Limb (tissue), 2 donors: Measurements from ENCODE around the gene SHC1.

ENCODE experiments used
- DNase-seq, 2 donors: peaks; one replicate each; pipeline ENCODE4 v3.0.0-alpha.2; 2016; ENCODE audit errors: extremely low spot score in 2 of 2

Gene SHC1, protein sequence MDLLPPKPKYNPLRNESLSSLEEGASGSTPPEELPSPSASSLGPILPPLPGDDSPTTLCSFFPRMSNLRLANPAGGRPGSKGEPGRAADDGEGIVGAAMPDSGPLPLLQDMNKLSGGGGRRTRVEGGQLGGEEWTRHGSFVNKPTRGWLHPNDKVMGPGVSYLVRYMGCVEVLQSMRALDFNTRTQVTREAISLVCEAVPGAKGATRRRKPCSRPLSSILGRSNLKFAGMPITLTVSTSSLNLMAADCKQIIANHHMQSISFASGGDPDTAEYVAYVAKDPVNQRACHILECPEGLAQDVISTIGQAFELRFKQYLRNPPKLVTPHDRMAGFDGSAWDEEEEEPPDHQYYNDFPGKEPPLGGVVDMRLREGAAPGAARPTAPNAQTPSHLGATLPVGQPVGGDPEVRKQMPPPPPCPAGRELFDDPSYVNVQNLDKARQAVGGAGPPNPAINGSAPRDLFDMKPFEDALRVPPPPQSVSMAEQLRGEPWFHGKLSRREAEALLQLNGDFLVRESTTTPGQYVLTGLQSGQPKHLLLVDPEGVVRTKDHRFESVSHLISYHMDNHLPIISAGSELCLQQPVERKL

DNA sequence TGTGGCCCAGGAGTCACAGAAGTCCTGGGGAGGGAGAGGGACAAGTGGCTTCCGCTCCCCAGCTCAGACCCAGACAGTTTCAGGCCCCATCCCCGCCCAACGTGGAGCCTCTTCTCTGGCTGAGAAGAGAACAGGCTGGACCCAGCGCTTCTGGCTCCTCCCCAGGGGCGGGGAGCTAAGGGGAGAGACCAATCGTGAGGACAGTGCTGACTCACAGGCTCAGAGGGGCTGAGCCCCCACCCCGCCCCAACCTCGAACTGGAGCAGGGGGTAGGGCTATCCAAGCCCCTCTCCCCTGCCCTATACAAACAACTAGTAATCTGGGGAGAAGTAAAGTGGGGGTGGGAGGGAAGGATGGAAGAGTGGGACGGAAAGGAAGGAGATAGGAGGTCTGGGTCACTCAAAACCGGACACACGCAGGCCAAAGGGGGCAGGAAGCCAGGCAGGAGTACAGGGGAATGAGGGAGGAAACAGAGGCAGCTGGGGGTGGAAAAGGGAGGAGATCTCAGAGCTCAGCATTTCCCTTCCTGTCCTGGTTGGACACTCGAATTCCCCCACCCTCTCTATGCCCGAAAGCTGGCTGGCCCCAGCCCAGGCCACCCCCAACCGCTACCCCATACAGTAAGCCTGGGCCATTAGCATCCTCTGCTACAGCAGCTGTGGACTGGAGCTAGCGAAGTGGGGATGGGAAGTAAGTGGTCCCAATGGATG, at the start of gene SHC1:
SHC1 (minus strand) TSS at position 117 of the 710 bp plus-strand sequence. CDS start 221 bp downstream, outside the sequence.
- DNase-seq = peak; percentile 90 to 92

DNA sequence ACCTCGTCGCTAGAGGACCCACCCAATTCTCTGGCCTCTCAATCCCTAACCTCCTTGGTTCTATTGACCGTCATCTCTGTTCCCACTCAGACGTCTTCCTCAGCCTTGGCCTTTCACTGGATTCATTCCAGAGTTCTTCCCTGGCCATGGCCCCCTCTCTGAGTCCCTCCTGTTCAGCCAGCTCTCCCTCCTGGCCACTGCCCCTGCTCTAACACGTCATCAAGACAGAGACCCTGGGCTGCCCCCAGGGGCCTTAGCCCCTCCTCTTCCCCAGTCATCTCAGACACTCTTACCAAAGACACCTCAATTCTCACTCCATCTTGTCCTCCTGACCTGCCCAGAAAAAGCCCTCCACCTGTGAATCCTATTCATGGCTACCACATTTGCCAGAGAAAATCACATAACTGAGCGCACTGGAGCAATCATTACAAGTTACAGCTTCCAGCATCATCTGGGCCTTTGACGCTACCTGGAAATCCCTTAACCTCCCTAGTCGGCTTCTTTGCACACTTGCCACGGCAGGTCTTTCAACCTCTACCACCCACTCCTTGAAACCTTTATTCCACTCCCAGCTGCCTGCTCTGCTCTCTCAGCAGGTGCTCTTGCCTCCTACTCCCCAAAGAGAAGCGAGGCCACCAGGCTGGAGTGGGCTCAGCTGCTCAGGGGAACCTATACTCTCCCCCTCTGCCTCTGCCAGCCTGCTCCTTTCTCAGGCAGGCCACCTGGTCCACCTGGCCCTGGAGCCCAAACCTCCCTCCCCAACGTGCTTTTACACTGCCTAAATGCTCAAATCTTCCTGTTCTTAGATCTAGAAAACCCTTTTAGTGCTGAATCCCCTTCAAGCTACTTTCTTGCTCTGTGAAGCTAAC, 49.1 kb upstream of the SHC1 start:
- DNase-seq = no peak

DNA sequence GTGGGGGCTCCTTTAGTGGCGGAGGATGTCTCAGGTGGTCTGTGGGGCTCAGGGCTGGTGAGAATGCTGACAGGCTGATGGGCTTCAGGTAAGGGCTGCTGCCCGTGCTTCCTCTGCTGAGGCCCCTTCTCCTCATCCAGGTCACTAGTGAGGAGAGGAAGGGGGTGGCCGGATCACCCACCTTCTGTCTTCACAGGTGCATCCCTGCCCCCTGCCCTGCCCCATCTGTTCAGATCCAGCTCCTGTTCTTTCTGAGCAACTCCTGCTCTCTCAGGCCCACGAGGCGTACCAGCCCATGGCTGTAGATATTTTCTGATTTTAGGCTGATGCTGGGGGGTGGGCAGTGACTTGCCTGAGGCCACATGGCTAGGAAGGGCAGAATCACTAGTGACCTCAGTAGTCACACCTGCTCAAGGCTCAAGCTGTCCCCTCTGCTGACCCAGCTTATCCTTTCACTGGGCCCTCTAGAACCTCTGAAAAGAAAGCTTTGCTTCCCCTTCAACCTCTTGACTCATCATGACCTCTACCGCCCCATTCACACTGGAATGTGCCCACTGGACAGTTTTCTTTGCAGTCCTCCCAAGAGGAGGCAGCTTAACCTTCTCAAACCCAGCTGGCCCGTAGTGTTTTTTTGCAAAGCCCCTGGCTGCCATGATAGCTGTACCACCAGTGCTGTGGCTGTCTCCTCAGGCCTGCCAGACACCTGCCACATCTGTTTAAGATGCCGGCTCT, 48.2 kb upstream of the SHC1 start:
- DNase-seq = no peak

DNA sequence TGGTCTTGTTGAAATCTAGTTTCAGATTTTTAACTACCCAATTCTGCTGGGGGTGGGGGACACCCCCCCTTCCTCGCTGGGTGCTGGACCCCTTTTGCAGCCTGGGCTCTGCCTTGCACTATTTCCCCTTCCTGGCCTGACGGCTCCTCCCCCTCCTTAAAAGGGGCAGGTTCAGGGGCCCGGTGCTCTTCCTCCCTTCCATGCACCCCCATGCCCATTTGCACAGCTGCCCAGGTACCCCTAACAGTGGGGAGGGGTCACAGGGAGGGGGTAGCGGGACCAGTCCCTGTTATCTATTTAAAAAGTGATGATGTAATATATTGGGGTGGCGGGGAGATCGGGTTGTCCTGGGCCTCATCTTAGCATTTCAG, 47.4 kb upstream of the SHC1 start:
- no peak for DNase-seq

DNA sequence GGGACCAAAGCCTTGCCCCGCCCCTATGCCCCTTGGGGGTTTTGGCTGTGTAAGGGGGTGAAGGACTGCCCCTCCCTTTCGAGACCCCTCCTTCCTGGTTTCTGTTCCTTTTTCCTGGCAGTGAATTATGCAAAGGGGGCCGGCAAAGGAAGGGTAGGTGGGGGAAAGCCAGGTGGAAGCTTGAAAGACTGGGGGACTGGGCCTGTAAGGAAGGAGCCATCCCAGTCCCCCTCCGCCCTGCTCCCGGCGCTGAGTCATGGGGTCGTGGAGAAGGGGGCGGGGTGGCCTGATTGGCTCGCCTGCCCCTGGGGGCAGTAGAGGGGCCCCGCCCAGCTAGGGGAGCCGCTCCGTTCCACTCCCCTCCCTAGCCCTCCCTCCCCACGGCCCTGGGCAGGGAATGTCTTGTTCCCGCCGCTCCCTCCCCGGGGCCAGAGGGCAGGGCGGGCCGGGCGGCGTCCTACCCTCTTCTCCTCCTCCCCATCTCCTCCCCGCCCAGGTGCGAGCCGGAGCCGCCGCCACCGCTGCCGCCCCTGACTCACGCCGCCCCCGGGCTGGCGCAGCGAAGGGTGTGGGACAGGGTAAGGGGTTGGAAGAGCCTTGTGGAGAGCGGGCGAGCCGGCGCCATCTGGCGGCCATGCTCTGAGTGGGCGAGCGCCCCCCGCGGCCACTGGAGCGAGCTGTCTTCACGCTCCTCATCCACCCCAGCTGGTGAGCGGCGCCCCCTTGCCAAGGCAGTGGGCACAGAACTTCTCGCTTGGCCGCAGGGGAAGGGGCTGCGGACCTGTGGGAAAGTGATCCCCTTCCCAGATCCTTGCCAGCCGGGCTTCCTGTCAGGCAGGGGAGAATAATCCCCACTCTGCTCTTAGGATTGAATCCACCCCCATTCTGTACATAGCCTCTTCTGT, 46.7 kb upstream of the SHC1 start:
- DNase-seq = peak; percentile 82 to 95

DNA sequence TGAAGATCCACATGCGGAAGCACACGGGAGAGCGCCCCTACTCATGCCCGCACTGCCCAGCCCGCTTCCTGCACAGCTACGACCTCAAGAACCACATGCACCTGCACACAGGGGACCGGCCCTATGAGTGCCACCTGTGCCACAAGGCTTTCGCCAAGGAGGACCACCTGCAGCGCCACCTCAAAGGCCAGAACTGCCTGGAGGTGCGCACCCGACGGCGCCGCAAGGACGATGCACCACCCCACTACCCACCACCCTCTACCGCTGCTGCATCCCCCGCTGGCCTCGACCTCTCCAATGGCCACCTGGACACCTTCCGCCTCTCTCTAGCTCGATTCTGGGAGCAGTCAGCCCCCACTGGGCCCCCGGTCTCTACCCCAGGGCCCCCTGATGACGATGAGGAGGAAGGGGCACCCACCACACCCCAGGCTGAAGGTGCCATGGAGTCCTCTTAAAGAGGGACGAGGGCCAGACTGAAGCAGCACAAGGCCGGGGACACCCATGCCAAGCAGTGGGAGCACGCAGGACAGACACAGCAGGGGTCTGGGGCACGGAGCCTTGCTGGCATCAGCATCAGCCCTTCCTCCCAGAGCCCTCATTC, 45.8 kb upstream of the SHC1 start:
- no peak for DNase-seq

DNA sequence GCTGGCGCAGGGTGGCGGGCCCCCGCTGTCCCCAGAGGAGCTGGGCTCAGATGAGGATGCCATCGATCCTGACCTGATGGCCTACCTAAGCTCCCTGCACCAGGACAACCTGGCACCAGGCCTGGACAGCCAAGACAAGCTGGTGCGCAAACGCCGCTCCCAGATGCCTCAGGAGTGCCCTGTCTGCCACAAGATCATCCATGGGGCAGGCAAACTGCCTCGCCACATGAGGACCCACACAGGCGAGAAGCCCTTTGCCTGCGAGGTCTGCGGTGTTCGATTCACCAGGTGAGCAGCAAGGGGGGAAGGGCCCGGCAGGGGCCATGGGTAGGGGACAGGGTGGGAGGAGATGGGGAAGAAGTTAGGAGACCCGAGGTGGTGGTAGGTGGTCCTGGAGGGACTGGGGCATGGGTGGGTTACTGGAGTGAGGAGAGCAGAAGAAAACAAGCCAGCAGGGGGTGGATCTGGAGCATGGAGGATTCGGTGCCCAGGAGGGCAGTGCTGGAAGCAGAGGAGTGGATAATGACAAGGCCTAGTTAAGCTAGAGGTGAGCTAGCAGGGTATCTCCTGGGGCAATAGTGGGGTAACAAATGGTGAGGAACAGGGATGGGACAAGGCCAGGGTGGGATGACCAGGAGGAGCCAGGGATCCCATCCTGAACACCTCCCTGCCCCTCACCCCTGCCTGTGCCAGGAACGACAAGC, 45.1 kb upstream of the SHC1 start:
- no peak for DNase-seq

DNA sequence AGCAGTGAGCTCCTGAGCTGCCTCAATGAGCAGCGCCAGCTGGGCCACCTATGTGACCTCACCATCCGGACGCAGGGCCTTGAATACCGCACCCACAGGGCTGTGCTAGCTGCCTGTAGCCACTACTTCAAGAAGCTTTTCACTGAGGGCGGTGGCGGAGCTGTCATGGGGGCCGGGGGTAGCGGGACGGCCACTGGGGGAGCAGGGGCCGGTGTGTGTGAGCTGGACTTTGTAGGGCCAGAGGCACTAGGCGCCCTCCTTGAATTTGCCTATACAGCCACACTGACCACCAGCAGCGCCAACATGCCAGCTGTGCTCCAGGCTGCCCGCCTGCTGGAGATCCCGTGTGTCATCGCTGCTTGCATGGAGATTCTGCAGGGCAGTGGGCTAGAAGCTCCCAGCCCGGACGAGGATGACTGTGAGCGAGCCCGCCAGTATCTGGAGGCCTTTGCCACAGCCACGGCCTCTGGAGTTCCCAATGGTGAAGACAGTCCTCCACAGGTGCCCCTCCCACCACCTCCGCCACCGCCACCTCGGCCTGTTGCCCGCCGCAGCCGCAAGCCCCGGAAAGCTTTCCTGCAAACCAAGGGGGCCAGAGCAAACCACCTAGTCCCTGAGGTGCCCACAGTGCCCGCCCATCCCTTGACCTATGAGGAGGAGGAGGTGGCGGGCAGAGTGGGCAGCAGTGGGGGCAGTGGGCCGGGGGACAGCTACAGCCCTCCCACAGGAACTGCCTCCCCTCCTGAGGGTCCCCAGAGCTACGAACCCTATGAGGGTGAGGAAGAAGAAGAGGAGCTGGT, 44.4 kb upstream of the SHC1 start:
- DNase-seq = no peak

DNA sequence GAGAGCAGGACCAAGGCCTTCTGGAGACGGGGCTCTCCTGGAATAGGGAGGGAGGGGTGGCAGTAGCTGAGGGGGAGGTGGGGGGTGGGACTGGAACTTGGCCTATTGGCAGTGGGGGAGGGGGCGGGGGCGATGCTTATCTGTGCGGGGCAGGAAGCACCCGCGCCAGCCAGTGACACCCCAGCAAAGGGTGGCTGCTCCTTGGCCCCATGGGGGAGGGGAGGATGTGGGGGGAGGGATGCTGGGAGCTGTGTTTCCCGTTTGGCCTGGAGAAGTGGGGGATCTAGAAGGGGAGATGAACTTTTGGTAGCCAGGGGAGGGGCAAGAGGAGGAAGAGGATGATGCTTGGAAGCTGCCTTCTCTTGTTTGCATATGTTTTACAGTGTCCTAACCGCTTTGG, 43.1 kb upstream of the SHC1 start:
- no peak for DNase-seq

DNA sequence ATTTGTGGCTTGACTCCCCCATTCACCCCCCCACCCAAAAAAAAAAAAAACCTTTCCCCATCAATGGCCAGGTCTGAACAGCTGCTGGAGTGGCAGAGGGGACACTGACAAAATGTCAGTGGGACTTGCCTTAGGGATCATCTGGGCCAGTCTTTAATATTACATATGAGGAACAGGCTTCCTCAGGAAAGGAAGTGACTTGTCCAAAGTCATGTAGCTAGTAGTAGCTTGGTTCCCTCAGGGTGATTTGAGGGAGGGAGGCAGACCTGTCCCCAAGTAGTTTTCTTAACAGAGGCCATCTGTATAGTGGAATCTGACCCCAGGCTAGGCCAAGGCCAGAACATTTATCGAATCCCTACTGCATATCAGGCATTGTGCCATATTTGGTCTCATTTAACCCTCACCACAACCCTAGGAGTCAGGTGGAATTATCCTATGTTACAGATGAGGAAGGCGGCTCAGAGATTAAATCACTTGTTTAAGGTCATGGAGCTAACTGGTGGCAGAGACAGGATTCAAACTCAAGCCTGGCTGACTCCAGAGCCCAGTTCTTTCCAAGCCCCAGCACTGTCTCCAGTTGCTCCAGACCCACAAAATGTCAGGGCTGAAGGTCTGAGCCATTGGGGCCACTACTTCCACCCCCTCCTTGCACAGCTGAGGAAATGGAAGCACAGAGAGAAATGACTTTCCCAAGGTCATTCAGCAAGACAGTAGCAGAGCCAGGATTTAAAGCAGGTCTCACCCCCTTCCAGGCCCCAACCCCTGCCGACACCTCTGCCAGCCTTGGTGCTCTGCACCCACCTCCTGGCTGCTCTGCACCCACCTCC, 42.4 kb upstream of the SHC1 start:
- no peak for DNase-seq

DNA sequence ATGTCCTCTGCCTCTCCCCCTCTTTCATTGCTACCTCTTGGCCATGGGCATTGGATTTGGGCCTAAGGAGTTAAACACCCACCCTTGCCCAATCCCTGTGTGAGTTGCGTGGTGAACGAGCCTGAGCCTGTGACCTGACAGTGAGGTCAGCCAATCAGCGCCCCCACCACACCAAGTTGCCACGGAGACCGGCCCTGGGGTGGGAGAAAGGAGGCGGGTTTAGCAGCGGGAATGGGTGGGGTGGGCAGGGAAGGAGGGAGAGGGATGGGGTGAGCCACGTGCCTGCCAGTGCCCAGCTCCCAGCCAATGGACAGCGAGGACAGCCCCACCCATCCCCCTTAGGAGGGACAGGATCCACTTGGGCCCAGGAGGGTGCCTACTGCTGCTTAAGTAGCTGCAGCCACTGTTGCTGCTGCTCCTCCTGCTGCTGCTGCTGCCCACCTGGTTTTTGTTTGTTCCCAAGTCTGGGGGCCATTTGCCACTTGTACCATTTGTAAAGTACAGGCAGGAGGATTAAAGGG, 41.5 kb upstream of the SHC1 start:
- DNase-seq = peak in 1 of 2 donors; percentile 63

DNA sequence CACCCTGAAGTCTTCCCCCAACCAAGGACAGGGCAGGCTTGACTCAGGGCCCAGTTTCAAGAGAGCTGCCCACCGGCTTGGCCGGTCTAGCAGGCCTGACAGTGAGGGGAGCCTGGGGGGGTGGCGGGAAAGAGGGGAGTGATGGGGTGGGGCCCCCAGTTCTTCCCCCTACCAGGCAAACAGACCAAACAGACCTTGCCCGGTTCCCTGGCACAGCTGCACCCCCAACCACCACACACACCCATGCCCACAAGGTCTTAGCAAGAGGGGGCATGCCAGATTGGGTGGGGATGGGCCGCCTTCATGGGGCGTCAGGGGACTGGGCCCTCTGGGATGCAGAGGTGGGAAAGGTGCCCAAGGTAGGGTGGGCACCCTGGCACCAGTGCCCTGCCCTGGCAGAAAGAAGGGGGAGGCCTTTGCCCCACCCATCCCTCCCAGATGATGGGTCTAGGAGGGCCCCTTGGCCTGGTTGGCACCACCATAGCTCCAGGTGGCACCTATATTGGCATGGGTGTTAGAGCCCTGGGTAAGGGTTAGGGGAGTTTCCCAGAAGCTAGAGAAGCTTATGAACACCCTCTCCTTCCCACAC, 41.0 kb upstream of the SHC1 start:
- DNase-seq = no peak

DNA sequence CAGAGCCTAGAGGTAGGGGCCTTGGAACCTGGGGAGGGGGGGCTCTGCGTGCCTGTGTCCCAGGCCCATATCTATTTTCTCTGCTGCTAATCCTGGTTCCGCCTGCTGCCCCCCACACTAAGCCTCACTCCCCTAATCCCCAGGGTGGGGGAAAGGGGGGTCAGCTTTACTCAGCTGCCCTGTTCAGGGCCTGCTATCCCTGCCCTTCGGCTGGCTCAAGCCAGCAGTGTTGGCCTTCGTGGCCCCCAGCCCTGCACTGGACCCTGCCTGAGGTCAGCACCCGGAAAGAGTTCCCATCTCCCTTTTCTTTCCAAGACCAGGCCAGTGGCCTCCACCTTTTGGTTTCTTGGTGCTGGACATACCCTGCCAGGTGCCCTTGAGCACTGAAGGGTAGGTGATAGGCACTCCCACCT, 40.5 kb upstream of the SHC1 start:
- DNase-seq = no peak

DNA sequence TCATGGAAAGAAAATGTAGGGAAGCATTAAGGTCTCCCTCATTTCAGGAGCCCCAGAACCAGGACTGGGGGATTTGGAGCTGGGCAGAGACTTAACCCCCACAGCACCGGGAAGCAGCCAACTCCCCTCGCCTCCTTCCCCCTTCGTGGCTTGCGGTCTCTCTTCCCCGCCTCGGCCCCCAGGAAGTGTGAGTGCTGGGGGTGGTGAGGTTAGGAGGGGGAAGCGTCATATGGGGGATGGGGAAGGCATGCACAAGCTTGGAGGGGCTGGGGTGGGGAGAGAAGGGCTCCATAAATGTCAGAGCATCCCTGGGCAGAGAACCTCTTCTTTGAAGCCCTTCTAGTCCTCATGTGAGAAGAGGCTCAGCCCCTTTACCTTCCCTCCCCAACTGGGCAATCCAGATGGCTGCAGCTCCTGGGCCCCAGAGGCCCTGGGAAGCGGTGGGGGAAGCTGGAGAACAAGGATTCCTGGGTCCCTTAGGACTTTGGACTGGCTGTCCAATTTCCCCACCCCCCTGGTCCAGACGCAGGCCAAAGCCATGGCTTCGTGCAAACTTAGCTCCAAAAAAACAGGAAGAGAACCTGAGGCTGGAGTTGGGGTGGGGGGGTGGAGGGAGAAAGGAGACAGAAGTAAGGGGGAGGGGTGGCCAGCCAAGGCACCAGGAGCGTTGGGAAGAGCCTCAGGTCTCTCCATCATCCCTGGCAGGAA, 39.8 kb upstream of the SHC1 start:
- no peak for DNase-seq

DNA sequence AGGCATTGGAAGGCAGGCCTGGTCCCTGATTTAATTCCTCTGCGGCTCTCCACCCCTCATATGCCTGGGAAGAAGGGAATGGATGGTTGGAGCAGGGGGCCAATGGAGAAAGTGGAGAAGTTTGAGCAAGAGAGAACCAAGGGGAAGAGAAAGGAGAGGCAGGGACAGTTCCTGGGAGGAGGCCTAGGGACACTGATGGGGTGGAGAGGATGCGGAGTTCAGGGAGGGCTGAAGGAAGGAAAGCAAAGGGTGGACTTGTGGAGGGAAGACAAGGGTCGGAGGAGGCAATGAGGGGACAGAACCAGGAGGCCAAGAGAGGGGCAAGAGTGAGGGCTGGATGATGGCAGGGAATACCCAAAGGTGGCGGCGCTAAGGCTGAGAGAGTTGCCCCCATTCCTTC, 39.2 kb upstream of the SHC1 start:
- no peak for DNase-seq

DNA sequence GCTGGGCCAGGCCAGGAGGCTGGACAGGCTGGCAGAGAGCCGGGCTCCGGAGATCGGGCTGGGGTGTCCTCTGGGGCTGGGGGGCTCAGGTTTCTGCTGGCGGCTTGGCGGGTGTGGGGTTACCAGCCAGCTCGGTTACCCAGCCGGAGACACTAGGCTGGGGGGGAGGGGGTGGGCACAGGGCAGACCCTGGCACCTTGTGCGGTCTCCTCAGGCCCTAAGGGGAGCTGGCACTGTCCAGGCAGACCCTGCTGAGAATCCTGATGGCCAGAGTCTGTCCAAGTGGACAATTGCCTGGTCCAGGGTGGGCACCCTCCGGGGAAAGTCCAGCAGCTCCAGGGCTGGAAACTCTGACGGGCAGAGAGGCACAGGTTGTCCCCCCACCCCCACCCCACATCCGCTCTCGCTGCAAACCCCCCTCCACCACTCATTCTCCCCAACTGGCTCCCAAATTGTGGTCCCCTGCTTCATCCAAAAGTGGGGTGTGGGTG, 38.7 kb upstream of the SHC1 start:
- no peak for DNase-seq
